ENCODE measurements around the gene DISC1. TPM values are rescaled to one million over a fixed set of nuclear protein-coding genes. Genes with fewer than 3 reads are reported as not detected.

Gene DISC1
- total RNA-seq, 1 experiment from 2014 or later, result 9.8 TPM

DNA sequence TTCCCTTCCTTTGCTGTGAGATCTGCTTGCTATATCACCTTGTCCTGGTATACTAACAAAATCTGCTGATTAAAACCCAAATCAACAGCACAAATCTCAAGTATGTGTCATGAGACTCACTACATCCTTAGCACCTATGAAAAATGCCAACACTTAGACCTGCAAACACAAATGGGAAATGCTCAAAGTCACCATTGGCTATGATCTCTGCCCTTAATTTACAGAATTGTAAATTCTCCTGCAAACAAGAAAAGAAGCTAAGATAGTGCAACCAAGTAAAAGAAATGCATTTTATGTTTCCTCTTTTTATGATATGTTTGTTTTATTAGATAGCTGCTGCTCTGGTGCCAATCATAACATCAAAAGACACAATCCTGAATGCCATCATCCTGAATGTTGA lies 80.8 kb downstream of the DISC1 start:
- Mint-ChIP-seq H3K36me3 (ENCODE audit: insufficient read depth, unreplicated experiment) (no peaks in the 10 kb centered on the region), H3K27me3 (ENCODE audit: unreplicated experiment) (no peaks in the 10 kb centered on the region), H3K9me3 (ENCODE audit: low read depth, unreplicated experiment) (no peaks in the 10 kb centered on the region), H3K4me3 (ENCODE audit: low read depth, unreplicated experiment) (no peak overlapping the region), H3K4me1 (ENCODE audit: low read depth, unreplicated experiment) (no peaks in the 10 kb centered on the region), H3K27ac (ENCODE audit: unreplicated experiment) (no peak overlapping the region)
- intact Hi-C loops (cut with micrococcal nuclease; ENCODE audit: unreplicated experiment), result no loop called here
- BruUV-seq (replicated peaks), result no TSS peak
- CTCF ChIA-PET, result no interaction called here
- TF ChIP-seq CTCF (IDR thresholded peaks at IDR 0.05; ENCODE audit: unreplicated experiment), result no peak
- DNase-seq, result no peak

GRCh38 chr1:231708394-231708793 lies 81.8 kb downstream of the DISC1 start:
- CTCF ChIA-PET, result no interaction called here
- H3K4me1 Mint-ChIP-seq (ENCODE audit: low read depth, unreplicated experiment), result no peaks in the 10 kb centered on the region
- BruUV-seq (replicated peaks), result no TSS peak
- no peaks in the 10 kb centered on the region for H3K36me3 Mint-ChIP-seq (ENCODE audit: insufficient read depth, unreplicated experiment)
- no peak for DNase-seq
- intact Hi-C loops (cut with micrococcal nuclease; ENCODE audit: unreplicated experiment), result no loop called here
- no peaks in the 10 kb centered on the region for H3K27me3 Mint-ChIP-seq (ENCODE audit: unreplicated experiment)
- no peaks in the 10 kb centered on the region for H3K9me3 Mint-ChIP-seq (ENCODE audit: low read depth, unreplicated experiment)
- no peak for TF ChIP-seq CTCF (IDR thresholded peaks at IDR 0.05; ENCODE audit: unreplicated experiment)
- H3K4me3 Mint-ChIP-seq (ENCODE audit: low read depth, unreplicated experiment), result no peak overlapping the region
- no peak overlapping the region for H3K27ac Mint-ChIP-seq (ENCODE audit: unreplicated experiment)

DNA sequence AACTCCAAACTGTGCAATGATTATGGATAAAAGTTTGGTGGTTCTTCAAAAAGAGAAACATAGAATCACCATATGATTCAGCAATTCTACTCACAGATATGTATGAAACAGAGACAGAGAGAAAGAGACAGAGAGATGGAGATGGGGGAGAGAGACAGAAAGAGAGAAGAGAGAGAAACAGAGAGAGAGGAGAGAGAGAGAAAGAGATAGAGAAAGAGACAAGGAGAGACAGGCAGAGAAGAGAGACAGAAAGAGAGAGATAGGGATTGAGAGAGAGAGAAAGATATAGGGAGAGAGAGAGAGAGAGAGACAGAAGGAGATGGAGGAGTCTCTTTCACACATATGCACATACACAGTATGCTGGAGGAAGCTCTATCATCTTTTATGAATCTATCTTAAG lies 87.8 kb downstream of the DISC1 start:
- Mint-ChIP-seq H3K27me3 (ENCODE audit: unreplicated experiment) (no peaks in the 10 kb centered on the region), H3K4me1 (ENCODE audit: low read depth, unreplicated experiment) (no peaks in the 10 kb centered on the region), H3K9me3 (ENCODE audit: low read depth, unreplicated experiment) (no peaks in the 10 kb centered on the region), H3K4me3 (ENCODE audit: low read depth, unreplicated experiment) (no peak overlapping the region), H3K27ac (ENCODE audit: unreplicated experiment) (no peak overlapping the region), H3K36me3 (ENCODE audit: insufficient read depth, unreplicated experiment) (no peaks in the 10 kb centered on the region)
- CTCF ChIA-PET, result no interaction called here
- intact Hi-C loops (cut with micrococcal nuclease; ENCODE audit: unreplicated experiment), result no loop called here
- no peak for TF ChIP-seq CTCF (IDR thresholded peaks at IDR 0.05; ENCODE audit: unreplicated experiment)
- DNase-seq, result no peak
- no TSS peak for BruUV-seq (replicated peaks)

- CTCF ChIA-PET, result interaction anchor here (0.6 kb wide), 2 partner anchors 23 to 640 kb away, joined by 4 to 10 read pairs; no protein-coding TSS in a partner anchor
- Mint-ChIP-seq H3K9me3 (ENCODE audit: low read depth, unreplicated experiment) (no peaks in the 10 kb centered on the region), H3K27me3 (ENCODE audit: unreplicated experiment) (no peaks in the 10 kb centered on the region), H3K36me3 (ENCODE audit: insufficient read depth, unreplicated experiment) (no peaks in the 10 kb centered on the region), H3K27ac (ENCODE audit: unreplicated experiment) (no peak overlapping the region), H3K4me1 (ENCODE audit: low read depth, unreplicated experiment) (no peaks in the 10 kb centered on the region), H3K4me3 (ENCODE audit: low read depth, unreplicated experiment) (no peak overlapping the region)
- intact Hi-C loops (cut with micrococcal nuclease; ENCODE audit: unreplicated experiment), result no loop called here
- TF ChIP-seq CTCF (IDR thresholded peaks at IDR 0.05; ENCODE audit: unreplicated experiment), result no peak
- no TSS peak for BruUV-seq (replicated peaks)
- DNase-seq, result no peak
Measured at GRCh38 chr1:231715816-231716722, 89.5 kb downstream of the DISC1 start.

All from Calu3 (cell line).